HCT116 (cell line): Measurements from ENCODE around the gene BCAS4. TPM values are rescaled to one million over a fixed set of nuclear protein-coding genes. Genes with fewer than 3 reads are reported as not detected.

Source experiments
- ATAC-seq: fragments of 200-7000 bp; cut with Tn5 transposase; 2 replicates; pipeline ENCODE4 v1.9.1; 2020; ENCODE audit warnings: mild to moderate bottlenecking, moderate library complexity
- BruUV-seq: library from RNA; stranded (reverse); fragments of 400-500 nt; replicated peaks from 2 replicates; lab custom pipeline; 2021; lab: Mats Ljungman, UMichigan
- CTCF ChIA-PET: fragments of 300-600 bp; sonication (Branson Sonifier 250); formaldehyde crosslinking; loops from one replicate; lab custom pipeline; 2021; ENCODE audit warnings: antibody characterized with exemption; lab: Charles Lee
- POLR2A ChIA-PET: fragments of 300-600, 350-600 bp; sonication (Branson Sonifier 250); formaldehyde crosslinking; loops from one replicate; lab custom pipeline; 2021; ENCODE audit warnings: antibody characterized with exemption; lab: Charles Lee
- RAD21 ChIA-PET, 2 experiments: fragments of 300-600 bp; sonication (Branson Sonifier 250); formaldehyde crosslinking; loops; one replicate each; lab custom pipeline; 2023; ENCODE audit warnings: low total read pairs in 2 of 2; ENCODE audit not compliant: uncharacterized antibody in 2 of 2, unreplicated experiment in 2 of 2, low non-redundant PET in 1 of 2; lab: Charles Lee
- DNase-seq: peaks from one replicate; pipeline ENCODE4 v3.0.0-alpha.2; 2010; ENCODE audit warnings: low read depth, low spot score
- H2AFZ ChIP-seq: fragments of 200-600 bp; shearing (Covaris generic), sonication (generic); 2 replicates; pipeline ENCODE4 v1.6.1; 2017; ENCODE audit warnings: low read depth, mixed run types, mixed read lengths, antibody characterized with exemption, low read length; ENCODE audit not compliant: poor library complexity, severe bottlenecking
- H3K27ac ChIP-seq: 2 replicates; pipeline ENCODE4 v1.5.1; 2012; ENCODE audit warnings: low read depth, low read length
- H3K27me3 ChIP-seq: fragments of 200-600 bp; sonication (generic); 2 replicates; pipeline ENCODE4 v1.6.1; 2016; ENCODE audit warnings: mixed run types, low read length, mixed read lengths; ENCODE audit not compliant: insufficient read depth
- H3K36me3 ChIP-seq, 2 experiments: fragments of 200-500 bp in 1 of 2; fragments of 200-600 bp in 1 of 2; sonication (Bioruptor generic) in 1 of 2; sonication (generic) in 1 of 2; 2 replicates each; pipeline versions ENCODE4 v1.5.1 to v1.6.1; 2014 to 2016; ENCODE audit warnings: low read length in 2 of 2, inconsistent platforms in 1 of 2, mixed read lengths in 1 of 2, mixed run types in 1 of 2; ENCODE audit not compliant: insufficient read depth in 2 of 2, control insufficient read depth in 1 of 2
- H3K4me1 ChIP-seq, 2 experiments: fragments of 200-600 bp in 1 of 2; sonication (generic) in 1 of 2; 2 replicates each; pipeline versions ENCODE4 v1.5.1 to v1.6.1; 2012 to 2017; ENCODE audit warnings: low read length in 2 of 2, inconsistent platforms in 1 of 2, mild to moderate bottlenecking in 1 of 2, mixed read lengths in 1 of 2, mixed run types in 1 of 2, moderate library complexity in 1 of 2; ENCODE audit not compliant: insufficient read depth in 2 of 2, control insufficient read depth in 1 of 2
- H3K4me2 ChIP-seq: fragments of 200-600 bp; sonication (generic); 2 replicates; pipeline ENCODE4 v1.6.1; 2017; ENCODE audit warnings: mixed run types, low read length, mixed read lengths
- H3K4me3 ChIP-seq, 2 experiments: fragments of 200-600 bp in 1 of 2; sonication (generic) in 1 of 2; replicated peaks in 1 of 2; 2 replicates each; pipeline ENCODE4 v1.5.1; 2011 to 2016; ENCODE audit warnings: low read length in 2 of 2, control low read depth in 1 of 2, low read depth in 1 of 2, mild to moderate bottlenecking in 1 of 2, mixed read lengths in 1 of 2, mixed run types in 1 of 2
- H3K79me2 ChIP-seq: fragments of 200-600 bp; sonication (generic); 2 replicates; pipeline ENCODE4 v1.6.1; 2017; ENCODE audit warnings: mild to moderate bottlenecking, mixed run types, low read length, moderate library complexity, mixed read lengths; ENCODE audit not compliant: insufficient read depth
- H3K9ac ChIP-seq: fragments of 200-600 bp; sonication (generic); 2 replicates; pipeline ENCODE4 v1.6.1; 2016; ENCODE audit warnings: low read length, mixed read lengths
- H3K9me2 ChIP-seq: fragments of 200-600 bp; sonication (generic), shearing (Covaris generic); 2 replicates; pipeline ENCODE4 v1.6.1; 2017; ENCODE audit warnings: mixed run types, mild to moderate bottlenecking, moderate library complexity; ENCODE audit not compliant: insufficient read depth
- H3K9me3 ChIP-seq, 2 experiments: fragments of 200-500 bp in 1 of 2; fragments of 200-600 bp in 1 of 2; sonication (Bioruptor generic) in 1 of 2; sonication (generic) in 1 of 2; 2 replicates each; pipeline ENCODE4 v1.6.1; 2014 to 2017; ENCODE audit warnings: low read length in 2 of 2, mixed read lengths in 2 of 2, inconsistent platforms in 1 of 2, low read depth in 1 of 2, mild to moderate bottlenecking in 1 of 2, mixed run types in 1 of 2, moderate library complexity in 1 of 2; ENCODE audit not compliant: control insufficient read depth in 1 of 2, insufficient read depth in 1 of 2
- H4K20me1 ChIP-seq: fragments of 200-600 bp; sonication (generic), shearing (Covaris generic); 2 replicates; pipeline ENCODE4 v1.6.1; 2017; ENCODE audit warnings: mixed run types, mild to moderate bottlenecking, moderate library complexity; ENCODE audit not compliant: insufficient read depth
- CBX3 ChIP-seq: IDR thresholded peaks from 2 replicates; pipeline ENCODE4 v1.6.1; 2012; ENCODE audit warnings: low read depth
- CEBPB ChIP-seq: IDR thresholded peaks from 2 replicates; pipeline ENCODE4 v1.6.1; 2012; ENCODE audit warnings: low read depth
- EGR1 ChIP-seq: IDR thresholded peaks from 2 replicates; pipeline ENCODE4 v1.6.1; 2012; ENCODE audit warnings: low read depth
- ELF1 ChIP-seq: IDR thresholded peaks from 2 replicates; pipeline ENCODE4 v1.6.1; 2012; ENCODE audit warnings: low read depth, borderline replicate concordance
- EZH2 ChIP-seq: fragments of 200-600 bp; sonication (generic); IDR thresholded peaks from 2 replicates; pipeline ENCODE4 v1.6.1; 2017; ENCODE audit warnings: antibody characterized with exemption, mixed run types
- EZH2phosphoT487 ChIP-seq: fragments of 200-600 bp; IDR thresholded peaks from 2 replicates; pipeline ENCODE4 v1.6.1; 2018; ENCODE audit warnings: antibody characterized with exemption, borderline replicate concordance
- FOSL1 ChIP-seq: IDR thresholded peaks from 2 replicates; pipeline ENCODE4 v1.6.1; 2012; ENCODE audit warnings: low read depth
- JUND ChIP-seq: IDR thresholded peaks from 2 replicates; pipeline ENCODE4 v1.6.1; 2012
- MAX ChIP-seq: IDR thresholded peaks from 2 replicates; pipeline ENCODE4 v1.6.1; 2012
- POLR2AphosphoS5 ChIP-seq: IDR thresholded peaks from 2 replicates; pipeline ENCODE4 v1.6.1; 2011; ENCODE audit warnings: mild to moderate bottlenecking, low read depth, low read length, moderate library complexity
- RAD21 ChIP-seq: IDR thresholded peaks from 2 replicates; pipeline ENCODE4 v1.6.1; 2012; ENCODE audit warnings: low read depth, mild to moderate bottlenecking
- SIN3A ChIP-seq: IDR thresholded peaks from 2 replicates; pipeline ENCODE4 v1.6.1; 2012; ENCODE audit warnings: low read depth
- SRF ChIP-seq: IDR thresholded peaks from 2 replicates; pipeline ENCODE4 v1.6.1; 2012; ENCODE audit warnings: low read depth
- TCF7L2 ChIP-seq: IDR thresholded peaks from 2 replicates; pipeline ENCODE4 v1.7.0; 2011; ENCODE audit warnings: borderline replicate concordance, inconsistent platforms; ENCODE audit not compliant: insufficient read depth, insufficient read length; ENCODE audit errors: extremely low read depth
- YY1 ChIP-seq: IDR thresholded peaks from 2 replicates; pipeline ENCODE4 v1.6.1; 2011; ENCODE audit warnings: low read length, low read depth, moderate library complexity, mild to moderate bottlenecking; ENCODE audit not compliant: insufficient replicate concordance; ENCODE audit errors: extremely low read depth
- ZBTB33 ChIP-seq: IDR thresholded peaks from 2 replicates; pipeline ENCODE4 v1.6.1; 2011; ENCODE audit warnings: mild to moderate bottlenecking, low read length, moderate library complexity; ENCODE audit not compliant: insufficient replicate concordance; ENCODE audit errors: extremely low read depth
- ZFX ChIP-seq: fragments of 450-650 bp; IDR thresholded peaks from 2 replicates; pipeline ENCODE4 v1.6.1; 2017
- intact Hi-C: fragments of 100-400 bp; cut with micrococcal nuclease; formaldehyde crosslinking; loops from 2 replicates; pipeline ENCODE4 v1.10.0; 2022
- total RNA-seq: library from RNA; stranded (reverse); gene quantifications from one replicate; pipeline ENCODE4 v1.2.1, GENCODE V29; 2021; ENCODE audit not compliant: unreplicated experiment
- TF ChIP-seq, protein P1 (sequence below): IDR thresholded peaks from 2 replicates; pipeline ENCODE4 v1.6.1; 2012

BCAS4 gene
- total RNA-seq, 1 experiment from 2014 or later, result 18.9 TPM

GRCh38 chr20:50784464-50784863 lies 10.4 kb upstream of the BCAS4 start (continued):
- TF ChIP-seq POLR2AphosphoS5 (no peak), TCF7L2 (no peak), ZBTB33 (no peak), ELF1 (no peak), EZH2phosphoT487 (no peak), CBX3 (no peak)
- TF ChIP-seq, protein P1, sequence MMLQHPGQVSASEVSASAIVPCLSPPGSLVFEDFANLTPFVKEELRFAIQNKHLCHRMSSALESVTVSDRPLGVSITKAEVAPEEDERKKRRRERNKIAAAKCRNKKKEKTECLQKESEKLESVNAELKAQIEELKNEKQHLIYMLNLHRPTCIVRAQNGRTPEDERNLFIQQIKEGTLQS, result no peak

GRCh38 chr20:50786703-50787102 lies 8.2 kb upstream of the BCAS4 start:
- H3K4me2 ChIP-seq, result no peak overlapping the region
- no peaks in the 10 kb centered on the region for H4K20me1 ChIP-seq
- H3K9me2 ChIP-seq, result no peaks in the 10 kb centered on the region
- BruUV-seq, result no TSS peak
- intact Hi-C loops, result no loop called here
- ATAC-seq (no peak), DNase-seq (no peak)
- H3K4me3 ChIP-seq, result no peak overlapping the region
- ChIA-PET POLR2A (no interaction called here), RAD21 (no interaction called here), CTCF (interaction anchor here (0.8 to 2.1 kb wide), 3 partner anchors 123 to 161 kb away, joined by 3 to 13 read pairs (median 4); no protein-coding TSS in a partner anchor)
- no peaks in the 10 kb centered on the region for H3K79me2 ChIP-seq
- no peaks in the 10 kb centered on the region for H3K27me3 ChIP-seq
- no peaks in the 10 kb centered on the region for H3K36me3 ChIP-seq
- H2AFZ ChIP-seq, result no peak overlapping the region
- no peak overlapping the region for H3K9ac ChIP-seq
- H3K9me3 ChIP-seq, result no peaks in the 10 kb centered on the region
- H3K4me1 ChIP-seq, result peaks cover 17 to 32% of the 10 kb centered on the region in 2 experiments
- H3K27ac ChIP-seq, result no peak overlapping the region
- no peak for TF ChIP-seq SRF
- TF ChIP-seq YY1, result no peak
- TF ChIP-seq FOSL1, result no peak
- TF ChIP-seq RAD21, result no peak
- no peak for TF ChIP-seq JUND
- no peak for TF ChIP-seq EGR1
- TF ChIP-seq ZBTB33, result no peak
- TF ChIP-seq MAX, result no peak
- no peak for TF ChIP-seq EZH2phosphoT487
- no peak for TF ChIP-seq SIN3A
- TF ChIP-seq ZFX, result no peak
- no peak for TF ChIP-seq EZH2
- TF ChIP-seq CEBPB, result no peak
- TF ChIP-seq, all 23 proteins: peak for 0
